ENCODE results near the gene GLCCI1.
A peak's percentile ranks its signal among the peaks of the same experiment; 100 is the strongest.

Gene GLCCI1

GRCh38 chr7:8134089-8134733, 165.6 kb downstream of the GLCCI1 start:
- peak in 3 of 6 experiments; percentile 26 to 36 (median 31) for DNase-seq

GRCh38 chr7:8135417-8135816, 166.8 kb downstream of the GLCCI1 start:
- no peak for DNase-seq

DNA sequence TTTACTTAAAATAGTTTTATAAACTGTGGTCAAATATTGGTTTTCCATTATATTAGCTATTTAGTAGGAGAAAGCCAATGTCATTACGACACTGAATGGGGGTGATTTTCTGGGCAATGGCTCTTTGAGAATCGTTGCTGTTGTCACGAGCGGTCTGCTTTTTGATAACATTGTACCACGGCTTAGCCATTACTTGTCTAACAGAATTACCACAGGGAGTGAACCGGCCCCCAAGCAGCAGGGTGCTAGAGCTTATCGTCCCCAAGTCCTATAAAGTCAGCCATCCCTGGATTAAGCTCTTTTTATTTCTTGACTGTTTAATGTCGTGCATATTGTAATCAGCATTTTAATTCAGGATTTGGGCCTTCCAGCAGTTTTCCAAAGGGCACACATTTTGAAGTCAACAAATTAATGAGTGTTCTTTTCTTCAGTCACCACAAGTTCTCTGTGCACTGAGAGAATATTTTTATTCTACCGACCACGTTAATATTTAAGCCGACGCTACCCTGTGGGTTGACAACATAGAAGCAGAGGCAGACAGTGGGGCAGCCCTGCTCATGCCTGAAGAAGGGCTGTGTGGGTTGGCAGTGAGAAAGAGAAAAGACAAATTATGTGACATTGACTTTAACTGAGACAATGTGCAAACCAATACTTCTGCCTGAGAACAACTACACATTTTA, 167.6 kb downstream of the GLCCI1 start:
- no peak for DNase-seq
